ENCODE measurements around the gene SFT2D1.

The SFT2D1 gene

DNA sequence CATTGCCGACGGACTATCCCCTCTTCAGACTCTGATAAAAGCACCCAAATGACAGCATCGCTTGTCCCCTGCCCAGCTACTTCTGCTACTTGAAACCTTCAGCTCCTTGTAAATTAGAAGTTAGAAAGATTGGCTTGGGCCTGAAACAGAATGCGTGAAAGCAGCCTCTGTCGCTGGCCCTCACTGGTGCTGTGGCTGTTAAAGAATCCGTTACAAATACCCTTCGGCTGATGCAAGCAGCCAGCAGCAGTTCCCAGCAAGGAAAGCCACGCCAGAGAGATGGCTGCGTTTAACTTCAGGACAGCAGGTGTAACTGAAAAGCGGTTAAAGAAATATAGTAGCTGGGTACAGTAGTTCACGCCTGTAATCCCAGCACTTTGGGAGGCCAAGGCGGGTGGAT lies 31.7 kb downstream of the SFT2D1 start:
- ChIA-PET CTCF (interaction anchor here (0.7 to 7.7 kb wide), 12 partner anchors 11 to 90 kb away, joined by 3 to 113 read pairs (median 10); no protein-coding TSS in a partner anchor), POLR2A (no interaction called here)
- TF ChIP-seq, protein P1, sequence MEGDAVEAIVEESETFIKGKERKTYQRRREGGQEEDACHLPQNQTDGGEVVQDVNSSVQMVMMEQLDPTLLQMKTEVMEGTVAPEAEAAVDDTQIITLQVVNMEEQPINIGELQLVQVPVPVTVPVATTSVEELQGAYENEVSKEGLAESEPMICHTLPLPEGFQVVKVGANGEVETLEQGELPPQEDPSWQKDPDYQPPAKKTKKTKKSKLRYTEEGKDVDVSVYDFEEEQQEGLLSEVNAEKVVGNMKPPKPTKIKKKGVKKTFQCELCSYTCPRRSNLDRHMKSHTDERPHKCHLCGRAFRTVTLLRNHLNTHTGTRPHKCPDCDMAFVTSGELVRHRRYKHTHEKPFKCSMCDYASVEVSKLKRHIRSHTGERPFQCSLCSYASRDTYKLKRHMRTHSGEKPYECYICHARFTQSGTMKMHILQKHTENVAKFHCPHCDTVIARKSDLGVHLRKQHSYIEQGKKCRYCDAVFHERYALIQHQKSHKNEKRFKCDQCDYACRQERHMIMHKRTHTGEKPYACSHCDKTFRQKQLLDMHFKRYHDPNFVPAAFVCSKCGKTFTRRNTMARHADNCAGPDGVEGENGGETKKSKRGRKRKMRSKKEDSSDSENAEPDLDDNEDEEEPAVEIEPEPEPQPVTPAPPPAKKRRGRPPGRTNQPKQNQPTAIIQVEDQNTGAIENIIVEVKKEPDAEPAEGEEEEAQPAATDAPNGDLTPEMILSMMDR (IDR thresholded peaks at IDR 0.05; ENCODE audit: control extremely low read depth, extremely low read depth, low read depth, missing control alignments), result no peak
- DNase-seq (ENCODE audit: extremely low spot score), result no peak

DNA sequence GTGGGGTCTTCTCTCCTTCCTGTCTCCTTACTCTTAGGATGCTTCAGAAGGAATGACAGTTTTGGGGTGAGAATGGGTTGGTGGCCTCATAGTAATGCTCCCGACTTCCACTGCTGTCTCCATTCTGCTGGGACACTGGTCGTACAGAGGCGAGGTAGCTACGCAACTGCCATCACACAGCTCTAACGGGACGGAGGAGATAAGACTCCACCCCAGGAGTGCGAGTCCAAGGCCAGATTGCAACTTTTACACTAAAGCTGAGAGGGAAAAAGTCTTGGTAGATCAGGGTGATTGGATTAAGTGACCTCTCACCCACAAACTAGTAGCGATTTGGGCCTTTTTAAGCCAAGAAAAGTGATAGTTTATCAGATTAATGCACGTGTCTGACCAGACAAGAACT lies 32.4 kb downstream of the SFT2D1 start:
- ChIA-PET CTCF (interaction anchor here (1.0 to 7.7 kb wide), 11 partner anchors 8 to 91 kb away, joined by 3 to 113 read pairs (median 4); no protein-coding TSS in a partner anchor), POLR2A (no interaction called here)
- no peak for DNase-seq (ENCODE audit: extremely low spot score)
- TF ChIP-seq, protein P1 (IDR thresholded peaks at IDR 0.05; ENCODE audit: control extremely low read depth, extremely low read depth, low read depth, missing control alignments), result no peak

DNA sequence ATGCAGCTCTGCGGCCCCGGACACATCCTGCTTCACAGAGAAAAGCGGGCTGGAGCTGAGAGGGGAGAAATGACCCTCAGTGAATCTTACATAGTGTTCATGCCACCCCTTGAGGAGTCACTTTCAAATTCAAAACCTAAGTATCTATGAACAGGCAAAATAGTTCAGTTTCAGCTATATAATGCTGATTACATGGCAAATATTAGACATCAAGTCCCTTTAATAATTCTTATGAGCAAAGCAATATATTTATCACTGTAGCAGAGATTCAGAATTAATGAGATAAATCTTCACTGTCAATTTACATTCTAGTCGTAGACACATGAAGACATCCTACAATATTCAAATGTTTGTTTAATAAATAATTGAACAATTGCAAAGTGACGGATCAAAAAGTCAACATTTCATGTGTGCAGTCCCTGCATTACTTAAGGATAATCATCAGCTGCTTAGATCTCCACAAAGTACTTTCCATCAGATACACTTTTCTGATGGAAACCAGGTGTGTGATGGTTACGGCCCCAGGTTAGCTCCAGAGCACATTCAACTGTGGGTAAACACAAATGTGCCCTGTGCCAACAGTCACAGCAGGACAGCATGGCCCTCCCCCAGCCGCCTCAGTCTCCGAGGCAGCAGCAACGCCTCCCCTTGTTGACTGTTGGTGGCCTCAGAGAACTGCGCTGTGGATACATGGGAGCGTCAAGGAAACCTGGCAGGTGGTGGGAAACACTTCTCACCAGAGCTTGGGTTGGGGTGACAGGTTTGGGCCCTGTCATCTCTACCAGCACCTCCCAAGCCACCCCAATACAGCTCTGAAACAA lies 33.4 kb downstream of the SFT2D1 start:
- POLR2A ChIA-PET, result interaction anchor here (1.3 kb wide), 1 partner anchor 17 kb away, joined by 3 read pairs; no protein-coding TSS in a partner anchor
- no peak for DNase-seq (ENCODE audit: extremely low spot score)
- CTCF ChIA-PET, result interaction anchor here (0.7 to 7.7 kb wide), 12 partner anchors 8 to 92 kb away, joined by 3 to 113 read pairs (median 4); no protein-coding TSS in a partner anchor
- TF ChIP-seq, protein P1 (IDR thresholded peaks at IDR 0.05; ENCODE audit: control extremely low read depth, extremely low read depth, low read depth, missing control alignments), result no peak

DNA sequence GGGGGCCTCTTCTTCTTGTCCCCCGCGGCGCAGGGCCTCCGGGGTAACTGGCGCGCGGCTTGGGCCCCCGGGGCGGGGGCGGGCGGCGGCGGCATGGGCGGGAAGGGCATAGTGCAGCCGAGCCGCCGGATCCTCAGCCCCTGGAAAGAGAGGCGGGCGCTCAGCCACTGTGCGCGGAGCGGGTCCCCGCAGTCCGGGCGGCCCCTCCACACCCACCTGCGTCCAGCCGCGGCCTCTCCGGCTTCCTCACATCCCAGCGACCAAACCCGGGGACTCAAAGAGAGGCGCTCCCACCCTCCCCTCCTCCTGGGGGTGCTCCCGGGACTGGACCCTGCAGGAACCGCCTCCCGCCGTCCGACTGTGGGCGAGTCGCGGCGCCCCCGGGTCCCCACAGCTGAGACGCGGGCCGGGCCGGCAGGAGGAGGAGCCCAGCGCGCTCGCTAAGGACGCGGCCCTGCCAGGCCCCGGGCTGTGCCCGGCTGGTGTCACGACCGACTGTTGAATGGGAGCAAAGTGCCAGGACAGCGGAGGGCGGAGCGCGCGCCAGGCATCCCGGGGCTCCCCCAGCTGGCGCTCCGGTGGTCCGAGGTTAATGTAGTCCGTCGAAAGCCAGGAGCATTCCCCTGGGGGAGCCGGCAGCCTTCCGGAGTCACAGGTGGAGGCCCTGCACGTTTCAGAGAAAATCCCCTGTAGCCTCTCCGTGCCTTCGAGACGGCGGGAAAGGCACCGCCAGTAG lies 34.1 kb downstream of the SFT2D1 start, which contains the start of gene PRR18:
Gene PRR18, minus strand, starts transcription at position 360 of the 736 bp plus-strand sequence. Its CDS starts 250 bp downstream, at position 110.
- TF ChIP-seq, protein P1 (IDR thresholded peaks at IDR 0.05; ENCODE audit: control extremely low read depth, extremely low read depth, low read depth, missing control alignments), result no peak
- peak; percentile 39 for DNase-seq (ENCODE audit: extremely low spot score)
- ChIA-PET CTCF (interaction anchor here (0.7 to 7.7 kb wide), 9 partner anchors 9 to 93 kb away, joined by 3 to 113 read pairs (median 3); no protein-coding TSS in a partner anchor), POLR2A (interaction anchor here (1.3 kb wide), 1 partner anchor 18 kb away, joined by 3 read pairs; no protein-coding TSS in a partner anchor)

DNA sequence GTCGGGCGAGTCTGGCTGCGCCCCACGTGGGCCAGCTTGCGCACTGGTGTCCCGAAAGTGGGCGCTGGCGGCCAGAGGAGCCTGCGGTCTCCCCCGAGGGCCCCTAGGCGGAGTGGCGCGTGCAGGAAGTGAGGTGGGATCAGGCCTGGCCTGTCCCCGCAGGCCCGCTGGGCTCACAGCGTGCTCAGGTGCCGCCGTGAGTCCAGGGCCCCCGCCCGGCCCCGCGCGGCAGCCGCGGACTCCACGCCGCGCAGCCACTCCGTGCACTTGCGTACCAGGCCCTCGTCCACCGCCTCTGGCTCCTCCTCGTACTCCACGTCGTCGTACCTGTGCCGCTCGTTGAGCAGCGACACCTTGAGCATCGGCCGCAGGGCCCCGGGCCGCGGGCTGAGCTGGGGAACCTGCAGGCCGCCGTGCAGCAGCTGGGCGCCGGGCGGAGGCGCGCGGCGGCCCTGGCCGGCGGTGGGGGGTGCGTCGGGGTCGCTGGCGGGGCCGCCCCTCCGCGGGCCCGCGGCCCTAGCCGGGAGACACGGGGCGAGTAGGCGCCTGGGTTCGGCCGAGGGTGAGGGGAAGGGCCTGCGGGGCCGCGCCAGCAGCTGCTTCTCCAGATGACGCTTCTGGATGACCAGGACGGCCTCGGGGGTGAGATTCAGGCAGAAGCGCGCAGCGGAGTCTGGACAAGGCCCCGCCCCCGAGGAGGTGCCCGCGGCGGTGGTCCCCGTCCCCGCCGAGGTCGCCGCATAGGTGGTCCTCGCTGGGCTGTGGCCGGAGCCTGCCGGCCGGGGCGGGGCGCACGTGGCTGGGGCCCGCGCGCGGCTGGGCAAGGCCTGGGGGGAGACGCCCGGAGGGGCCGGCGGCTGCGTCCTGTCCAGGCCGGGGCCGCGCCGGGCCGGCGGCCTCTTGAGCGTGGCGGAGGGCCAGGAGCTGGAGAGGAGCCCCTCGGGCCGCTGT lies 35.0 kb downstream of the SFT2D1 start:
- CTCF ChIA-PET, result interaction anchor here (1.1 to 7.7 kb wide), 5 partner anchors 12 to 94 kb away, joined by 3 to 113 read pairs (median 5); no protein-coding TSS in a partner anchor
- TF ChIP-seq, protein P1 (IDR thresholded peaks at IDR 0.05; ENCODE audit: control extremely low read depth, extremely low read depth, low read depth, missing control alignments), result no peak
- POLR2A ChIA-PET, result interaction anchor here (1.3 kb wide), 1 partner anchor 19 kb away, joined by 3 read pairs; no protein-coding TSS in a partner anchor
- peak; percentile 41 for DNase-seq (ENCODE audit: extremely low spot score)

Data from GM10248 (cell line).